ENCODE data around the gene SLC12A2. TPM values are rescaled to one million over a fixed set of nuclear protein-coding genes. Genes with fewer than 3 reads are reported as not detected.

SLC12A2 gene
- total RNA-seq, 1 donor from 2014 or later, result 24.6 TPM

GRCh38 chr5:128199104-128199503 is 115.5 kb downstream of the SLC12A2 start:
- Mint-ChIP-seq H3K4me1 (peaks cover 10% of the 10 kb centered on the region), H3K27me3 (ENCODE audit: insufficient read depth, low read depth) (peaks cover 5% of the 10 kb centered on the region)
- no peak overlapping the region for H2AFZ ChIP-seq (replicated peaks)

DNA sequence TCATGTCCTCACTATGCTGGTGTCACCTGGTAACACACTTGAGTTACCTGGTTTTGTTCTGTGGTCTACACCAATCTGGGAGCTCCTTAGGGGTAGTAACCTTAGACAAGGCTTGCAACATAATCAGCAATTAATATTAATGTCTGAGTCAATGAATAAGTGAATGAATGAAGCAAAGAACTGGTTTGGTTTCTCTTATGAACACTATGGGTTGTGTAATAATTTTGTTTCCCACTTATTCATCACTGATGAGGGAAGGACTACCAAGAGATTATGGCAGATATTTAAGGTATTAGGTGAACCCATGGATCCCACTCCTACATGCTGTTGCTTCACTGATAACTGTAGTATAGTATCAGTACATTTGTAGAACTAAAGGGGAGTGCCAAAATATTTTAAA is 116.0 kb downstream of the SLC12A2 start:
- H3F3A ChIP-seq (ENCODE audit: low read depth), result no peaks in the 10 kb centered on the region
- H3K4me2 ChIP-seq, result no peak overlapping the region
- DNase-seq (ENCODE audit: low spot score), result no peak
- no peak overlapping the region for H3K27ac ChIP-seq
- no peak overlapping the region for H3K27ac Mint-ChIP-seq
- no peak overlapping the region for H3K4me3 ChIP-seq
- H3K9me3 Mint-ChIP-seq, result no peaks in the 10 kb centered on the region
- peaks cover 2% of the 10 kb centered on the region for H3K36me3 Mint-ChIP-seq
- no peaks in the 10 kb centered on the region for H3K79me2 ChIP-seq (ENCODE audit: low read depth)
- no peaks in the 10 kb centered on the region for H4K20me1 ChIP-seq (ENCODE audit: low read depth)
- H3K9me3 ChIP-seq (ENCODE audit: low read depth), result no peaks in the 10 kb centered on the region
- H2AFZ ChIP-seq (replicated peaks), result no peak overlapping the region
- TF ChIP-seq, protein P1, sequence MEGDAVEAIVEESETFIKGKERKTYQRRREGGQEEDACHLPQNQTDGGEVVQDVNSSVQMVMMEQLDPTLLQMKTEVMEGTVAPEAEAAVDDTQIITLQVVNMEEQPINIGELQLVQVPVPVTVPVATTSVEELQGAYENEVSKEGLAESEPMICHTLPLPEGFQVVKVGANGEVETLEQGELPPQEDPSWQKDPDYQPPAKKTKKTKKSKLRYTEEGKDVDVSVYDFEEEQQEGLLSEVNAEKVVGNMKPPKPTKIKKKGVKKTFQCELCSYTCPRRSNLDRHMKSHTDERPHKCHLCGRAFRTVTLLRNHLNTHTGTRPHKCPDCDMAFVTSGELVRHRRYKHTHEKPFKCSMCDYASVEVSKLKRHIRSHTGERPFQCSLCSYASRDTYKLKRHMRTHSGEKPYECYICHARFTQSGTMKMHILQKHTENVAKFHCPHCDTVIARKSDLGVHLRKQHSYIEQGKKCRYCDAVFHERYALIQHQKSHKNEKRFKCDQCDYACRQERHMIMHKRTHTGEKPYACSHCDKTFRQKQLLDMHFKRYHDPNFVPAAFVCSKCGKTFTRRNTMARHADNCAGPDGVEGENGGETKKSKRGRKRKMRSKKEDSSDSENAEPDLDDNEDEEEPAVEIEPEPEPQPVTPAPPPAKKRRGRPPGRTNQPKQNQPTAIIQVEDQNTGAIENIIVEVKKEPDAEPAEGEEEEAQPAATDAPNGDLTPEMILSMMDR (IDR thresholded peaks at IDR 0.05), result no peak
- TF ChIP-seq EZH2phosphoT487 (IDR thresholded peaks at IDR 0.05), result no peak
- no peak for TF ChIP-seq EZH2 (IDR thresholded peaks at IDR 0.05)
- H3K27me3 Mint-ChIP-seq (ENCODE audit: insufficient read depth, low read depth), result peaks cover 5% of the 10 kb centered on the region
- peaks cover 15% of the 10 kb centered on the region for H3K27me3 ChIP-seq
- H3K9ac ChIP-seq, result no peak overlapping the region
- H3K4me1 ChIP-seq, result peaks cover 7% of the 10 kb centered on the region
- peaks cover 10% of the 10 kb centered on the region for H3K4me1 Mint-ChIP-seq
- H3K36me3 ChIP-seq, result no peaks in the 10 kb centered on the region
- no peak overlapping the region for H3K4me3 Mint-ChIP-seq

More at GRCh38 chr5:128199104-128199503, 115.5 kb downstream of the SLC12A2 start:
- no peak for TF ChIP-seq EZH2phosphoT487 (IDR thresholded peaks at IDR 0.05)
- TF ChIP-seq, protein P1 (IDR thresholded peaks at IDR 0.05), result no peak
- no peak for TF ChIP-seq EZH2 (IDR thresholded peaks at IDR 0.05)
- Histone ChIP-seq H3K9me3 (ENCODE audit: low read depth) (no peaks in the 10 kb centered on the region), H3K4me3 (no peak overlapping the region), H3K36me3 (no peaks in the 10 kb centered on the region), H3K79me2 (ENCODE audit: low read depth) (no peaks in the 10 kb centered on the region), H3K27ac (no peak overlapping the region), H3F3A (ENCODE audit: low read depth) (no peaks in the 10 kb centered on the region), H3K4me2 (no peak overlapping the region), H3K9ac (no peak overlapping the region), H3K27me3 (peaks cover 15% of the 10 kb centered on the region), H3K4me1 (peaks cover 7% of the 10 kb centered on the region), H4K20me1 (ENCODE audit: low read depth) (no peaks in the 10 kb centered on the region)
- no peaks in the 10 kb centered on the region for H3K9me3 Mint-ChIP-seq
- H3K4me3 Mint-ChIP-seq, result no peak overlapping the region
- DNase-seq (ENCODE audit: low spot score), result no peak
- peaks cover 4% of the 10 kb centered on the region for H3K36me3 Mint-ChIP-seq
- no peak overlapping the region for H3K27ac Mint-ChIP-seq

GRCh38 chr5:128201065-128201926 is 117.7 kb downstream of the SLC12A2 start:
- TF ChIP-seq EZH2 (IDR thresholded peaks at IDR 0.05), result no peak
- TF ChIP-seq, protein P1 (IDR thresholded peaks at IDR 0.05), result peak; percentile 93
- H3K36me3 ChIP-seq, result no peaks in the 10 kb centered on the region
- DNase-seq (ENCODE audit: low spot score), result peak; percentile 87
- peaks cover 5% of the 10 kb centered on the region for H3K27me3 Mint-ChIP-seq (ENCODE audit: insufficient read depth, low read depth)
- H3K9me3 Mint-ChIP-seq, result no peaks in the 10 kb centered on the region
- peak overlapping the region; percentile 36 for H2AFZ ChIP-seq (replicated peaks)
- peak overlapping the region; percentile 79 for H3K4me2 ChIP-seq
- no peaks in the 10 kb centered on the region for H4K20me1 ChIP-seq (ENCODE audit: low read depth)
- no peaks in the 10 kb centered on the region for H3K36me3 Mint-ChIP-seq
- no peak overlapping the region for H3K27ac ChIP-seq
- no peaks in the 10 kb centered on the region for H3F3A ChIP-seq (ENCODE audit: low read depth)
- no peaks in the 10 kb centered on the region for H3K9me3 ChIP-seq (ENCODE audit: low read depth)
- no peak overlapping the region for H3K27ac Mint-ChIP-seq
- peak overlapping the region; percentile 64 for H3K4me3 Mint-ChIP-seq
- H3K9ac ChIP-seq, result no peak overlapping the region
- H3K27me3 ChIP-seq, result peaks cover 15% of the 10 kb centered on the region
- H3K4me1 Mint-ChIP-seq, result peaks cover 10% of the 10 kb centered on the region
- H3K79me2 ChIP-seq (ENCODE audit: low read depth), result no peaks in the 10 kb centered on the region
- H3K4me3 ChIP-seq, result peak overlapping the region; percentile 36
- peaks cover 7% of the 10 kb centered on the region for H3K4me1 ChIP-seq

Measured in neural progenitor cell (in vitro differentiated cells).